HG02885 (cell line): ENCODE measurements around the gene TAGLN.
"Not testable (repeated sequence)": the region's sequence is repeated elsewhere in the genome, so short reads cannot be mapped to it uniquely, and the experiment has no call there.

Experiments
- ATAC-seq: cut with Tn5 transposase; IDR thresholded peaks from one replicate; pipeline ENCODE4 v1.9.1; 2021; ENCODE audit warnings: mild to moderate bottlenecking; ENCODE audit not compliant: unreplicated experiment, poor library complexity

The TAGLN gene

GRCh38 chr11:117195258-117195657, 3.9 kb upstream of the TAGLN start:
- ATAC-seq, result no peak

GRCh38 chr11:117195761-117196160, 3.4 kb upstream of the TAGLN start:
- ATAC-seq, result no peak

- ATAC-seq, result no peak
Measured at GRCh38 chr11:117197006-117197405, 2.2 kb upstream of the TAGLN start.

- no peak for ATAC-seq
Measured at GRCh38 chr11:117197516-117198456, 1.4 kb upstream of the TAGLN start.

- ATAC-seq, result no peak
Measured at GRCh38 chr11:117198613-117199012, 557 bp upstream of the TAGLN start.

GRCh38 chr11:117199916-117200812, 994 bp downstream of the TAGLN start:
- ATAC-seq, result no peak

- no peak for ATAC-seq
Measured at GRCh38 chr11:117200813-117201657, 1.9 kb downstream of the TAGLN start.

- no peak for ATAC-seq
Measured at GRCh38 chr11:117201658-117202305, 2.6 kb downstream of the TAGLN start.

- ATAC-seq, result no peak
Measured at GRCh38 chr11:117202386-117203068, 3.4 kb downstream of the TAGLN start.

- no peak for ATAC-seq
Measured at GRCh38 chr11:117203069-117203407, 3.9 kb downstream of the TAGLN start.

- no peak for ATAC-seq
Measured at GRCh38 chr11:117204283-117205080, 5.3 kb downstream of the TAGLN start.

- ATAC-seq, result no peak
Measured at GRCh38 chr11:117205211-117205818, 6.1 kb downstream of the TAGLN start.

GRCh38 chr11:117206111-117206510, 6.9 kb downstream of the TAGLN start:
- ATAC-seq, result not testable (repeated sequence)

GRCh38 chr11:117206859-117207258, 7.7 kb downstream of the TAGLN start:
- ATAC-seq, result not testable (repeated sequence)

GRCh38 chr11:117207481-117207880, 8.3 kb downstream of the TAGLN start:
- ATAC-seq, result not testable (repeated sequence)

GRCh38 chr11:117208710-117209109, 9.5 kb downstream of the TAGLN start:
- ATAC-seq, result not testable (repeated sequence)

- not testable (repeated sequence) for ATAC-seq
Measured at GRCh38 chr11:117209351-117210125, 10.4 kb downstream of the TAGLN start.
